GM21619 (cell line): ENCODE data around the gene PSMB10.
"Not testable (repeated sequence)": the region's sequence is repeated elsewhere in the genome, so short reads cannot be mapped to it uniquely, and the experiment has no call there.

Source experiments
- ATAC-seq: cut with Tn5 transposase; IDR thresholded peaks from one replicate; pipeline ENCODE4 v1.9.1; 2021; ENCODE audit not compliant: unreplicated experiment

PSMB10 gene

GRCh38 chr16:67936124-67936879 lies at the start of gene PSMB10:
PSMB10 (minus strand) TSS chr16:67936850; CDS start chr16:67936749, 101 bp downstream.
- no peak for ATAC-seq

GRCh38 chr16:67982011-67982696 lies 45.5 kb upstream of the PSMB10 start:
- no peak for ATAC-seq

- no peak for ATAC-seq
Observed at GRCh38 chr16:67979955-67980678, 43.5 kb upstream of the PSMB10 start, which contains the start of gene DPEP3. DPEP3 (minus strand) TSS chr16:67980499; CDS start chr16:67980380, 119 bp downstream.

GRCh38 chr16:67977469-67978227 lies 41.0 kb upstream of the PSMB10 start:
- ATAC-seq, result no peak

- no peak for ATAC-seq
Observed at GRCh38 chr16:67977005-67977404, 40.4 kb upstream of the PSMB10 start.

GRCh38 chr16:67976205-67976604 lies 39.6 kb upstream of the PSMB10 start:
- no peak for ATAC-seq

GRCh38 chr16:67975321-67976105 lies 38.9 kb upstream of the PSMB10 start:
- ATAC-seq, result no peak

- ATAC-seq, result not testable (repeated sequence)
Observed at GRCh38 chr16:67972285-67972684, 35.6 kb upstream of the PSMB10 start.

GRCh38 chr16:67971111-67971510 lies 34.5 kb upstream of the PSMB10 start:
- no peak for ATAC-seq

GRCh38 chr16:67969254-67970039 lies 32.8 kb upstream of the PSMB10 start:
- ATAC-seq, result no peak

GRCh38 chr16:67968400-67969253 lies 32.0 kb upstream of the PSMB10 start, which contains the start of gene SLC12A4:
SLC12A4 (minus strand) TSS chr16:67968637; CDS start chr16:67968553, 84 bp downstream.
- peak; percentile 66 for ATAC-seq

- peak; percentile 27 for ATAC-seq
Observed at GRCh38 chr16:67967958-67968399, 31.3 kb upstream of the PSMB10 start.

- ATAC-seq, result no peak
Observed at GRCh38 chr16:67967183-67967957, 30.7 kb upstream of the PSMB10 start.

GRCh38 chr16:67966549-67967182 lies 30.0 kb upstream of the PSMB10 start:
- ATAC-seq, result no peak

- ATAC-seq, result no peak
Observed at GRCh38 chr16:67965668-67966548, 29.3 kb upstream of the PSMB10 start.
